Smooth muscle cell (in vitro differentiated cells): ENCODE measurements around the gene ABHD3. TPM values are rescaled to one million over a fixed set of nuclear protein-coding genes. Genes with fewer than 3 reads are reported as not detected.
"Not testable (repeated sequence)": the region's sequence is repeated elsewhere in the genome, so short reads cannot be mapped to it uniquely, and the experiment has no call there.

Experiments used
- DNase-seq: peaks from one replicate; lab custom pipeline; 2025; ENCODE audit not compliant: unreplicated experiment; lab: John Stamatoyannopoulos, UW
- H2AFZ ChIP-seq: fragments of 200-600 bp; sonication (generic); 2 replicates; pipeline ENCODE4 v1.6.0; 2016; ENCODE audit warnings: antibody characterized with exemption, low read depth, mild to moderate bottlenecking
- H3F3A ChIP-seq: fragments of 200-600 bp; sonication (generic); 2 replicates; pipeline ENCODE4 v1.6.0; 2017; ENCODE audit warnings: antibody characterized with exemption, low read depth
- H3K27ac ChIP-seq: fragments of 200-600 bp; sonication (generic); 2 replicates; pipeline ENCODE4 v1.5.1; 2016; ENCODE audit warnings: low read depth, mild to moderate bottlenecking
- H3K27me3 ChIP-seq: fragments of 200-600 bp; sonication (generic); 2 replicates; pipeline ENCODE4 v1.6.1; 2016; ENCODE audit warnings: low read depth, mild to moderate bottlenecking
- H3K36me3 ChIP-seq: fragments of 200-600 bp; sonication (generic); 2 replicates; pipeline ENCODE4 v1.5.1; 2016; ENCODE audit warnings: low read depth
- H3K4me1 ChIP-seq: fragments of 200-600 bp; sonication (generic); 2 replicates; pipeline ENCODE4 v1.5.1; 2016; ENCODE audit warnings: low read depth
- H3K4me2 ChIP-seq: fragments of 200-600 bp; sonication (generic); 2 replicates; pipeline ENCODE4 v1.6.0; 2016; ENCODE audit warnings: mild to moderate bottlenecking
- H3K4me3 ChIP-seq: fragments of 200-600 bp; sonication (generic); 2 replicates; pipeline ENCODE4 v1.5.1; 2016; ENCODE audit warnings: mild to moderate bottlenecking
- H3K79me2 ChIP-seq: fragments of 200-600 bp; sonication (generic); 2 replicates; pipeline ENCODE4 v1.6.0; 2016; ENCODE audit warnings: low read depth, mild to moderate bottlenecking
- H3K9ac ChIP-seq: fragments of 200-600 bp; sonication (generic); 2 replicates; pipeline ENCODE4 v1.6.0; 2016; ENCODE audit warnings: low read depth
- H3K9me3 ChIP-seq: fragments of 200-600 bp; sonication (generic); replicated peaks from 2 replicates; pipeline ENCODE4 v1.5.1; 2016; ENCODE audit warnings: low read depth
- H4K20me1 ChIP-seq: fragments of 200-600 bp; sonication (generic); 2 replicates; pipeline ENCODE4 v1.6.0; 2016; ENCODE audit warnings: low read depth
- WGBS: methylation state at CpG from one replicate; pipeline ENCODE4 v1.1.7; 2016; ENCODE audit warnings: low lambda C conversion rate; 5-methylcytosine and 5-hydroxymethylcytosine counted together
- polyA plus RNA-seq: library from polyadenylated mRNA; unstranded; fragments of >200 nt; fragmentation: Nextera tagmentation; extraction: Ambion mirVana; gene quantifications from 2 replicates; pipeline ENCODE4 v1.2.1, GENCODE V29; 2016
- total RNA-seq: library from RNA; depleted of rRNA; stranded (reverse); fragments of >200 nt; gene quantifications from 2 replicates; pipeline ENCODE4 v1.2.3, GENCODE V29; 2014
- TF ChIP-seq, protein P1 (sequence below): fragments of 200-600 bp; sonication (generic); IDR thresholded peaks from 2 replicates; pipeline ENCODE4 v1.5.1; 2017; ENCODE audit warnings: borderline replicate concordance, mild to moderate bottlenecking, antibody characterized with exemption; ENCODE audit not compliant: insufficient read depth, poor library complexity, severe bottlenecking

ABHD3 gene
- total and polyA plus RNA-seq, 2 experiments from 2014 or later = 6.9 to 9.9 TPM

- Histone ChIP-seq H3K27ac (no peak overlapping the region), H4K20me1 (no peaks in the 10 kb centered on the region), H3K4me3 (no peak overlapping the region), H3K27me3 (no peaks in the 10 kb centered on the region), H2AFZ (no peak overlapping the region), H3K9me3 (no peaks in the 10 kb centered on the region), H3F3A (peaks cover 3% of the 10 kb centered on the region), H3K4me2 (no peak overlapping the region), H3K4me1 (no peaks in the 10 kb centered on the region), H3K9ac (no peak overlapping the region), H3K79me2 (no peaks in the 10 kb centered on the region), H3K36me3 (no peaks in the 10 kb centered on the region)
- 97% methylated on average over 6 of the region's 6 CpGs for WGBS
- TF ChIP-seq, protein P1, sequence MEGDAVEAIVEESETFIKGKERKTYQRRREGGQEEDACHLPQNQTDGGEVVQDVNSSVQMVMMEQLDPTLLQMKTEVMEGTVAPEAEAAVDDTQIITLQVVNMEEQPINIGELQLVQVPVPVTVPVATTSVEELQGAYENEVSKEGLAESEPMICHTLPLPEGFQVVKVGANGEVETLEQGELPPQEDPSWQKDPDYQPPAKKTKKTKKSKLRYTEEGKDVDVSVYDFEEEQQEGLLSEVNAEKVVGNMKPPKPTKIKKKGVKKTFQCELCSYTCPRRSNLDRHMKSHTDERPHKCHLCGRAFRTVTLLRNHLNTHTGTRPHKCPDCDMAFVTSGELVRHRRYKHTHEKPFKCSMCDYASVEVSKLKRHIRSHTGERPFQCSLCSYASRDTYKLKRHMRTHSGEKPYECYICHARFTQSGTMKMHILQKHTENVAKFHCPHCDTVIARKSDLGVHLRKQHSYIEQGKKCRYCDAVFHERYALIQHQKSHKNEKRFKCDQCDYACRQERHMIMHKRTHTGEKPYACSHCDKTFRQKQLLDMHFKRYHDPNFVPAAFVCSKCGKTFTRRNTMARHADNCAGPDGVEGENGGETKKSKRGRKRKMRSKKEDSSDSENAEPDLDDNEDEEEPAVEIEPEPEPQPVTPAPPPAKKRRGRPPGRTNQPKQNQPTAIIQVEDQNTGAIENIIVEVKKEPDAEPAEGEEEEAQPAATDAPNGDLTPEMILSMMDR = no peak
- DNase-seq = no peak
Observed at GRCh38 chr18:21700528-21701075, 4.0 kb downstream of the ABHD3 start.

DNA sequence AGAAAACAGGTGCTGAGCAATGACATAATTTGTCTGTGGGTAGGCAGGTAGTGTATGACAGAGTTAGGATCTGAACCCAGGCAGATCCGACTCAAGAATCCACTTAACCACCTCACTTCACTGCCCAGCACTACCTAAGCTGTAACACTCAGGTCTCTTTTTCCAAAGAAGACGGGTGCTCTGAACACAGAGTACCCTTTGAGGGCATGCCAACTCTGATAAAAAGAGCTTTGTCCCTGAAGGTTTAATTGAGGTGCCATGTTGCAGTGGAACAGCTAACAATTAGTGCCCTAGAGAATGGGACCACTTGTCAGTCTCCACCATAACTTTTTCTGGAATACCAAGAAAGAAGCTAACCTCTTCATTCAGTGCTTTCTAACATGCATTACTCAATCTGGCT lies 11.3 kb downstream of the ABHD3 start:
- no peak overlapping the region for H3K4me3 ChIP-seq
- WGBS = 98% methylated on average over 2 of the region's 2 CpGs
- no peaks in the 10 kb centered on the region for H3K9me3 ChIP-seq
- H3K36me3 ChIP-seq = no peaks in the 10 kb centered on the region
- no peaks in the 10 kb centered on the region for H3K79me2 ChIP-seq
- no peak overlapping the region for H2AFZ ChIP-seq
- H3K4me1 ChIP-seq = no peaks in the 10 kb centered on the region
- TF ChIP-seq, protein P1 = no peak
- DNase-seq = no peak
- no peaks in the 10 kb centered on the region for H4K20me1 ChIP-seq
- H3K9ac ChIP-seq = no peak overlapping the region
- H3F3A ChIP-seq = no peaks in the 10 kb centered on the region
- H3K4me2 ChIP-seq = no peak overlapping the region
- no peaks in the 10 kb centered on the region for H3K27me3 ChIP-seq
- H3K27ac ChIP-seq = no peak overlapping the region

DNA sequence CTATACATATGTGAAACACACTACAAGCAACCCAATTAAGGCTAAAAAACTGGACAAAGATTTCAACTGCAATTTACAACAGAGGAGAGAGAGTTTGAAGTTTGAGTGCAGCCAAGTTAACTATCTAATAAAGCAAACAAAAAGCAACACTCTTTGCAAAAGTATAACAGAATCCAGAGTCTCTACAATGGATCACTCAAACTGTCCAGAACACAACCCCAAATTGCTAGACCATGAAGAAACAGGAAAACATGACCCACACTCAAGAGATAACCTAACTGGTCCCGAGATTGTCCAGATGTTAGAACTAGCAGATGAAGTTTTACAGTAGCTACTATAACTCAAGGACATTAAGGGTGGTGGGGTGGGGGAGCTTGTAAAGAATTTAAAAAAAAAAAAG lies 14.8 kb downstream of the ABHD3 start:
- no peak overlapping the region for H3K9ac ChIP-seq
- peaks cover 9% of the 10 kb centered on the region for H3F3A ChIP-seq
- H3K4me2 ChIP-seq = no peak overlapping the region
- no peaks in the 10 kb centered on the region for H3K79me2 ChIP-seq
- no peak overlapping the region for H3K4me3 ChIP-seq
- 67% methylated on average over 1 of the region's 1 CpG for WGBS
- H3K36me3 ChIP-seq = no peaks in the 10 kb centered on the region
- H3K27me3 ChIP-seq = no peaks in the 10 kb centered on the region
- H3K4me1 ChIP-seq = no peaks in the 10 kb centered on the region
- no peak overlapping the region for H3K27ac ChIP-seq
- no peak overlapping the region for H2AFZ ChIP-seq
- no peaks in the 10 kb centered on the region for H3K9me3 ChIP-seq
- TF ChIP-seq, protein P1 = no peak
- H4K20me1 ChIP-seq = no peaks in the 10 kb centered on the region
- DNase-seq = no peak

DNA sequence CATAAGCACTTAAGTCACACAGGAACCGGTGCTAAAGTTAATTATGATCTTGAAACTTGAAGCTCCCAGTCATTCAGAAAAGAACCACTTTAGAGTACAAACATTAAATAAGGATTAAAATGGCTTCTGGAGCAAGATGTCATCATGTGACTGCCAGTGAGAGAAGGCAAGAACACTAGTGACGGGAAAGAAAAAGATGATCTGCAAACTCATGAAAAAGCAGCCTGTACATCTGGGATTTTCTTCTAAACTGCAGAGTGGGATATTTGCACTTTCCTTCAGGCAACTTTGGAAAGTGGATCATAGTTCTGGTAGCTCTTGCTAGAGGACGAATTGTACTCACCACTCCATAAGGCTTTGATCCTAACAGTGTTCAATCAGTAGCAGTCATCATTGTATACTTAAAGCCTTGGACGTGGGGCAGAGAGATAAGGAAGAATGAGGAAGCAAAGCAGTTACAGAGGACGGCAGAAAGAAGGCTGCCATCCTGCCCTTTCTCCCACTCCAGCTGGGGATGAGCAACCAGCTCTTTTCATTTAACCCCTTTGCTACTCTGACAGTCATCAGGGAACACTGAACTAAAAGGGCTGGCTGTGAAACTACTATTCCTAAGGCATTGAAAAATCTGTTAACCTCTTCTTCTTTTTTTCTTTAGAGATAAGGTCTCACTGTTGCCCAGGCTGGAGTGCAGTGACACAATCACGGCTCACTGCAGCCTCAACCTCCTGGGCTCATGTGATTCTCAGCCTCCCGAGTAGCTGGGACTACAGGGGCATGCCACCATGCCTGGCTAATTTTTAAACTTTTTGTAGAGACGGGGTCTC lies 18.1 kb downstream of the ABHD3 start:
- no peaks in the 10 kb centered on the region for H3K36me3 ChIP-seq
- peaks cover 9% of the 10 kb centered on the region for H3F3A ChIP-seq
- H4K20me1 ChIP-seq = no peaks in the 10 kb centered on the region
- H3K9ac ChIP-seq = peak overlapping the region; percentile 3
- peaks cover 14% of the 10 kb centered on the region for H3K4me1 ChIP-seq
- H2AFZ ChIP-seq = peak overlapping the region; percentile 68
- DNase-seq = no peak
- peak overlapping the region; percentile 67 for H3K4me2 ChIP-seq
- TF ChIP-seq, protein P1 = no peak
- peak overlapping the region; percentile 77 for H3K27ac ChIP-seq
- peak overlapping the region; percentile 35 for H3K4me3 ChIP-seq
- H3K27me3 ChIP-seq = no peaks in the 10 kb centered on the region
- no peaks in the 10 kb centered on the region for H3K79me2 ChIP-seq
- no peaks in the 10 kb centered on the region for H3K9me3 ChIP-seq
- WGBS = 31% methylated on average over 8 of the region's 8 CpGs

- peaks cover 14% of the 10 kb centered on the region for H3K4me1 ChIP-seq
- peak overlapping the region; percentile 3 for H3K9ac ChIP-seq
- not testable (repeated sequence) for H3K36me3 ChIP-seq, H3K9me3 ChIP-seq, H3K4me3 ChIP-seq, H4K20me1 ChIP-seq, H3F3A ChIP-seq, DNase-seq, H3K27me3 ChIP-seq, H3K79me2 ChIP-seq
- peak overlapping the region; percentile 77 for H3K27ac ChIP-seq
- peak overlapping the region; percentile 67 for H3K4me2 ChIP-seq
- WGBS = 84% methylated on average over 12 of the region's 12 CpGs
- peak overlapping the region; percentile 68 for H2AFZ ChIP-seq
Observed at GRCh38 chr18:21685556-21685981, 19.0 kb downstream of the ABHD3 start.
